ENCODE results near the gene LRRC4C.

The LRRC4C gene

GRCh38 chr11:40513281-40513680, 946.2 kb downstream of the LRRC4C start:
- Histone ChIP-seq H3K27ac (ENCODE audit: low read depth, low read length) (no peak overlapping the region), H3K36me3 (ENCODE audit: control insufficient read depth, insufficient read depth, low read length) (no peaks in the 10 kb centered on the region), H3K4me3 (ENCODE audit: low read depth, low read length) (no peak overlapping the region)

GRCh38 chr11:40508303-40508702, 951.1 kb downstream of the LRRC4C start:
- Histone ChIP-seq H3K9ac (ENCODE audit: low read depth, low read length) (no peak overlapping the region), H3K27ac (ENCODE audit: low read depth, low read length) (no peak overlapping the region), H3K27me3 (ENCODE audit: control insufficient read depth, insufficient read depth, low read length) (no peaks in the 10 kb centered on the region), H3K4me1 (ENCODE audit: control insufficient read depth, insufficient read depth, low read length) (no peaks in the 10 kb centered on the region), H3K4me3 (ENCODE audit: low read depth, low read length) (no peak overlapping the region), H3K36me3 (ENCODE audit: control insufficient read depth, insufficient read depth, low read length) (no peaks in the 10 kb centered on the region), H3K9me3 (ENCODE audit: control insufficient read depth, insufficient read depth, low read length) (no peaks in the 10 kb centered on the region)

More at GRCh38 chr11:40513281-40513680, 946.2 kb downstream of the LRRC4C start:
- no peaks in the 10 kb centered on the region for H3K9me3 ChIP-seq (ENCODE audit: control insufficient read depth, insufficient read depth, low read length)
- no peaks in the 10 kb centered on the region for H3K4me1 ChIP-seq (ENCODE audit: control insufficient read depth, insufficient read depth, low read length)
- no peaks in the 10 kb centered on the region for H3K27me3 ChIP-seq (ENCODE audit: control insufficient read depth, insufficient read depth, low read length)
- H3K9ac ChIP-seq (ENCODE audit: low read depth, low read length), result no peak overlapping the region

GRCh38 chr11:40506226-40506625, 953.2 kb downstream of the LRRC4C start:
- Histone ChIP-seq H3K4me1 (ENCODE audit: control insufficient read depth, insufficient read depth, low read length) (no peaks in the 10 kb centered on the region), H3K4me3 (ENCODE audit: low read depth, low read length) (no peak overlapping the region), H3K9me3 (ENCODE audit: control insufficient read depth, insufficient read depth, low read length) (0 out of 2 replicates have a peak, but pooled peaks cover 8% of the 10 kb centered on the region), H3K36me3 (ENCODE audit: control insufficient read depth, insufficient read depth, low read length) (no peaks in the 10 kb centered on the region), H3K27ac (ENCODE audit: low read depth, low read length) (no peak overlapping the region), H3K9ac (ENCODE audit: low read depth, low read length) (no peak overlapping the region), H3K27me3 (ENCODE audit: control insufficient read depth, insufficient read depth, low read length) (no peaks in the 10 kb centered on the region)

- Histone ChIP-seq H3K27ac (ENCODE audit: low read depth, low read length) (no peak overlapping the region), H3K9ac (ENCODE audit: low read depth, low read length) (no peak overlapping the region), H3K27me3 (ENCODE audit: control insufficient read depth, insufficient read depth, low read length) (no peaks in the 10 kb centered on the region), H3K4me3 (ENCODE audit: low read depth, low read length) (no peak overlapping the region), H3K9me3 (ENCODE audit: control insufficient read depth, insufficient read depth, low read length) (no peaks in the 10 kb centered on the region), H3K4me1 (ENCODE audit: control insufficient read depth, insufficient read depth, low read length) (0 out of 2 replicates have a peak, but pooled peaks cover 5% of the 10 kb centered on the region), H3K36me3 (ENCODE audit: control insufficient read depth, insufficient read depth, low read length) (no peaks in the 10 kb centered on the region)
Observed at GRCh38 chr11:40491341-40491740, 968.1 kb downstream of the LRRC4C start.

GRCh38 chr11:40467771-40468170, 991.7 kb downstream of the LRRC4C start:
- Histone ChIP-seq H3K9ac (ENCODE audit: low read depth, low read length) (no peak overlapping the region), H3K4me1 (ENCODE audit: control insufficient read depth, insufficient read depth, low read length) (no peaks in the 10 kb centered on the region), H3K27ac (ENCODE audit: low read depth, low read length) (no peak overlapping the region), H3K27me3 (ENCODE audit: control insufficient read depth, insufficient read depth, low read length) (no peaks in the 10 kb centered on the region), H3K9me3 (ENCODE audit: control insufficient read depth, insufficient read depth, low read length) (no peaks in the 10 kb centered on the region), H3K36me3 (ENCODE audit: control insufficient read depth, insufficient read depth, low read length) (no peaks in the 10 kb centered on the region), H3K4me3 (ENCODE audit: low read depth, low read length) (no peak overlapping the region)

GRCh38 chr11:40445391-40445790, 1014.1 kb downstream of the LRRC4C start:
- Histone ChIP-seq H3K4me3 (ENCODE audit: low read depth, low read length) (no peak overlapping the region), H3K36me3 (ENCODE audit: control insufficient read depth, insufficient read depth, low read length) (no peaks in the 10 kb centered on the region), H3K9ac (ENCODE audit: low read depth, low read length) (no peak overlapping the region), H3K27ac (ENCODE audit: low read depth, low read length) (no peak overlapping the region), H3K4me1 (ENCODE audit: control insufficient read depth, insufficient read depth, low read length) (peaks cover 7% of the 10 kb centered on the region), H3K27me3 (ENCODE audit: control insufficient read depth, insufficient read depth, low read length) (no peaks in the 10 kb centered on the region), H3K9me3 (ENCODE audit: control insufficient read depth, insufficient read depth, low read length) (peaks cover 31% of the 10 kb centered on the region)

- Histone ChIP-seq H3K9ac (ENCODE audit: low read depth, low read length) (no peak overlapping the region), H3K36me3 (ENCODE audit: control insufficient read depth, insufficient read depth, low read length) (no peaks in the 10 kb centered on the region), H3K27me3 (ENCODE audit: control insufficient read depth, insufficient read depth, low read length) (no peaks in the 10 kb centered on the region), H3K9me3 (ENCODE audit: control insufficient read depth, insufficient read depth, low read length) (peaks cover 31% of the 10 kb centered on the region), H3K27ac (ENCODE audit: low read depth, low read length) (no peak overlapping the region), H3K4me1 (ENCODE audit: control insufficient read depth, insufficient read depth, low read length) (peaks cover 7% of the 10 kb centered on the region), H3K4me3 (ENCODE audit: low read depth, low read length) (no peak overlapping the region)
Observed at GRCh38 chr11:40444151-40444550, 1015.3 kb downstream of the LRRC4C start.

- no peak overlapping the region for H3K27ac ChIP-seq (ENCODE audit: low read depth, low read length)
- H3K4me3 ChIP-seq (ENCODE audit: low read depth, low read length), result no peak overlapping the region
- no peaks in the 10 kb centered on the region for H3K4me1 ChIP-seq (ENCODE audit: control insufficient read depth, insufficient read depth, low read length)
- H3K9ac ChIP-seq (ENCODE audit: low read depth, low read length), result no peak overlapping the region
- no peaks in the 10 kb centered on the region for H3K27me3 ChIP-seq (ENCODE audit: control insufficient read depth, insufficient read depth, low read length)
- H3K36me3 ChIP-seq (ENCODE audit: control insufficient read depth, insufficient read depth, low read length), result no peaks in the 10 kb centered on the region
- H3K9me3 ChIP-seq (ENCODE audit: control insufficient read depth, insufficient read depth, low read length), result no peaks in the 10 kb centered on the region
Observed at GRCh38 chr11:40435344-40435743, 1024.1 kb downstream of the LRRC4C start.

GRCh38 chr11:40434926-40435325, 1024.5 kb downstream of the LRRC4C start:
- Histone ChIP-seq H3K4me3 (ENCODE audit: low read depth, low read length) (no peak overlapping the region), H3K27ac (ENCODE audit: low read depth, low read length) (no peak overlapping the region), H3K27me3 (ENCODE audit: control insufficient read depth, insufficient read depth, low read length) (no peaks in the 10 kb centered on the region), H3K4me1 (ENCODE audit: control insufficient read depth, insufficient read depth, low read length) (no peaks in the 10 kb centered on the region), H3K9me3 (ENCODE audit: control insufficient read depth, insufficient read depth, low read length) (no peaks in the 10 kb centered on the region), H3K36me3 (ENCODE audit: control insufficient read depth, insufficient read depth, low read length) (no peaks in the 10 kb centered on the region), H3K9ac (ENCODE audit: low read depth, low read length) (no peak overlapping the region)

- Histone ChIP-seq H3K4me1 (ENCODE audit: control insufficient read depth, insufficient read depth, low read length) (no peaks in the 10 kb centered on the region), H3K4me3 (ENCODE audit: low read depth, low read length) (no peak overlapping the region), H3K36me3 (ENCODE audit: control insufficient read depth, insufficient read depth, low read length) (no peaks in the 10 kb centered on the region), H3K9ac (ENCODE audit: low read depth, low read length) (no peak overlapping the region), H3K27me3 (ENCODE audit: control insufficient read depth, insufficient read depth, low read length) (no peaks in the 10 kb centered on the region), H3K9me3 (ENCODE audit: control insufficient read depth, insufficient read depth, low read length) (no peaks in the 10 kb centered on the region), H3K27ac (ENCODE audit: low read depth, low read length) (no peak overlapping the region)
Observed at GRCh38 chr11:40432358-40432757, 1027.1 kb downstream of the LRRC4C start.

GRCh38 chr11:40425168-40425567, 1034.3 kb downstream of the LRRC4C start:
- no peak overlapping the region for H3K27ac ChIP-seq (ENCODE audit: low read depth, low read length)
- no peak overlapping the region for H3K9ac ChIP-seq (ENCODE audit: low read depth, low read length)
- H3K4me1 ChIP-seq (ENCODE audit: control insufficient read depth, insufficient read depth, low read length), result no peaks in the 10 kb centered on the region
- no peak overlapping the region for H3K4me3 ChIP-seq (ENCODE audit: low read depth, low read length)
- H3K27me3 ChIP-seq (ENCODE audit: control insufficient read depth, insufficient read depth, low read length), result no peaks in the 10 kb centered on the region
- H3K9me3 ChIP-seq (ENCODE audit: control insufficient read depth, insufficient read depth, low read length), result no peaks in the 10 kb centered on the region
- no peaks in the 10 kb centered on the region for H3K36me3 ChIP-seq (ENCODE audit: control insufficient read depth, insufficient read depth, low read length)
